Hematopoietic multipotent progenitor cell (in vitro differentiated cells): ENCODE results near the gene MYO9B. TPM values are rescaled to one million over a fixed set of nuclear protein-coding genes. Genes with fewer than 3 reads are reported as not detected.
"Not testable (repeated sequence)": the region's sequence is repeated elsewhere in the genome, so short reads cannot be mapped to it uniquely, and the experiment has no call there.

Experiments
- DNase-seq, 3 donors: peaks; one replicate each; pipeline ENCODE4 v3.0.0-alpha.2; 2011 to 2015; ENCODE audit warnings: low read depth in 2 of 3, low spot score in 2 of 3
- total RNA-seq: library from RNA; depleted of rRNA; stranded (reverse); fragments of >200 nt; gene quantifications from one replicate; pipeline ENCODE4 v1.2.3, GENCODE V29; 2012

MYO9B gene
- total RNA-seq, 1 donor = 158 TPM

DNA sequence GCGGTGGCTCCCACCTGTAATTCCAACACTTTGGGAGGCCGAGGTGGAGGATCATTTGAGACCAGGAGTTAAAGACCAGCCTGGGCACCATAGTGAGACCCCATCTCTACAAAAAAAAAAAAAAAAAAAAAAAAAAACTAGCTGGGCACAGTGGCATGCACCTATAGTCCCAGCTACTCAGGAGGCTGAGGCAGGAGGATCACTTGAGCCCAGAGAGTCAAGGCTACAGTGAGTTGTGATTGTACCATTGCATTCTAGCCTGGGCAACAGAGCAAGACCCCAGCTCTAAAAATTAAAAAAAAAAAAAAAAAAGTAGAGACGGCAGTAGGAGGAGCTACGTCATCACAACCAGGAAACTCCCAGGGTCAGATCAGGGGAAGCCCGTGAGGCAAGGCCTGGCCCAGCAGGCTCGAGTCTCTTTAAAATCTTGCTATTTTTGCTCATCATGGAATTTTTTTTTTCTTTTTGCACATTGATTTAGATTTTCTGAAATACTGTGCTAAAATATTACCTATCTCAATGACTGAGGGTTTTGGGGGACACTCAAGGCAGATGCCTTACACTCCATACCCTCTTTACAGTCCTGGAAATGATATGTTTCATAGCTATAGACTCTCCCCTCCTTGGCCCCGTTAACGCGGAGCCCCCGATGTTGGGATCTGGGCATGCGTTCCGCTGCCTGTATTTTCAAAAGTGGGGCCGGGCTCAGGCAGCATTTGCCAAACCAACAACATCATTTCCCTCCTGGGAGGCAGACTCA is 95.1 kb downstream of the MYO9B start:
- peak in 2 of 3 donors; percentile 19 to 22 for DNase-seq

DNA sequence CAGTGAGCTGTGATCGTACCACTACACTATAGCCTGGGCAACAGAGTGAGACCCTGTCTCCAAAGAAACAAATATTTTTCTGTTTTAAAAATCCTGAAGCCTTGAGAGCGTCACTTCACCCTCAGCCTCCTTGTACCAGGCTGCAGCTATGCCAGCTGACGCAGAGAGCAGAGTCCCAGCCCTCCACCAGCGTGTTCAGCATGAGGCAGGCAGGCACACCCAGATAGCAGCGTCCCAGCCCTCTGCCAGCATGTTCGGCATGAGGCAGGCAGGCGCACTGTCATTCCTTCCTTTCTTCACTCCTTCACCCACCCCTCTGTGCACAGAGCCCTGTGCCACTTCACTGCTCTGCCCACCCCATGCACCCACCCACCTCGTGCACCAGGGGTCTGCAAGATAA is 96.3 kb downstream of the MYO9B start:
- DNase-seq = no peak

DNA sequence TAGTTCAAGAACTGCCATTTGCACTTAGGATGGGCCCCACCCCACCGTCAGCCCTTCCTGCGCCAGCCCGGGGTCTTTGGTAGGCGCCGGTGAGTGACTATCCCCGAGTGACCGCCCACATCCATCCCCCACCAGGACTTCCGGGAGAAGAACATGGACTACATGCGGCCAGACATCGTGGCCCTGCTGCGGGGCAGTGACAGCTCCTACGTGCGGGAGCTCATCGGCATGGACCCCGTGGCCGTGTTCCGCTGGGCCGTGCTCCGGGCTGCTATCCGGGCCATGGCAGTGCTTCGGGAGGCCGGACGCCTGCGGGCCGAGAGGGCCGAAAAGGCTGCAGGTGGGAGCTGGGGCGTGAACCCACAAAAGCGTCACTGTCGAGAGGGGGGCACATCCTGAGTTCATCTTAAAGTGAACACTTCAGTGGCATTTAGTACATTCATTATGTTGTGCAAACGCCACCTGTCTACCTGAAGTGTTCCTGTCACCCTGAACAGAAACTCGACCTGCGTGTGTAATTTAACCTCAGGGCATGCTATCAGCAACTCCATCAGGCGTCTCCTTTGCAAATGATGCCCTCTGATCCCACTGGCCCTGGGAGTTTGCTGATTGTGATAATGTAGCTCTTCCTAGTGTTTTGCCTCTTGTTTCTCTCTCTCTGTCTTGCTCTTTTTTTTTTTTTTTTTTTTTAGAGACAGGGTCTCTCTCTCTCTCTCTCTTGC is 97.2 kb downstream of the MYO9B start:
- no peak for DNase-seq

DNA sequence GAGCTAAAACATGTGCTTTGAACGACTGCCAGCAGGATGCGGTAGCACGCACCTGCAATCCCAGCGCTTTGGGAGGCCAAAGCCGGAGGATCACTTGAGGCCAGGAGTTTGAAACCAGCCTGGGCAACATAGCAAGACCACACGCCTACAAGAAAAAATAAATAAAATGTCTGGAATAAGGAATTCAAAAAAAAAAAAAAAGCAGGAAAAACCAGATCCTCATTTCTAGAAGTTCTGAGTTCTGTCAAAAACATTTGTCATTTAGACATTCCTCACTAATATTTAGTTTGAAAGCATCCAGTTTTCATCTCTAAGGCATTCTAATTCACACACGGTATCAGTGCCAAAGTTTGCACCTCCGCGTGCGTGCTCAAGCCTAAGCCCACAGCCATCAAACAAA is 102.7 kb downstream of the MYO9B start:
- DNase-seq = no peak

DNA sequence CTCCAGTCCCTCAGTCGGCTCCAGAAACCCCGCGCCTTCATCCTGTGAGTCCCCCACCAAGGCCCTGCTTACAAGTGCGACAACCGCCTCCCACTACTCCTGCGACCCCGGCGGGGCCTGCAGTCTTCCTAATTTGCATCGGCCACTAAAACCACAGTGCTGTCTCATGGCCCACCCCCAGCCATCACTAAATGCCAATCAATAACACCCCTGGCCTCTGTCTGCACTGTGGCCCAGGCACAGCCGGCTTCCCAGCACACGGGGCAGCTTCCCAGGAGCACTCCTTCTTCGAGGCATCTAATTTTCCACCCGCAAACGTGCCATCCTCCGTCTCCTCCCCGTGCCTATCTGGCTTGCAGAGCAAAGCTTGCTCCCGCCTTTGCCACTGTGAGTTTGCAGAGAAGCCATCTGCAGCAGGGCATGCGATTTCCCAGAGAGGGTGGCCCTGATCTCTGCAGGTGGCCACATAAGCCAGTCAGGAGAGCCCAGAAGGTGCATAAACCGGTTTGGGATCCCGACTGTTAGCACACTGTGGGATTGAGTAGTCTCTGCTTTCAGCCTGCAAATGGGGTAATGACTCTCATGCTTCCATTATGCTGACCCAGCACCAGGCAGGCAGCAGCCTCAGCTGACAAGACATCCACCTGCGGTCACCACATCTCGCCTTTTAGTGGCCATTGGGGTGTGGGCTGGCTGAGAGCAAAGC is 105.6 kb downstream of the MYO9B start:
- no peak for DNase-seq

DNA sequence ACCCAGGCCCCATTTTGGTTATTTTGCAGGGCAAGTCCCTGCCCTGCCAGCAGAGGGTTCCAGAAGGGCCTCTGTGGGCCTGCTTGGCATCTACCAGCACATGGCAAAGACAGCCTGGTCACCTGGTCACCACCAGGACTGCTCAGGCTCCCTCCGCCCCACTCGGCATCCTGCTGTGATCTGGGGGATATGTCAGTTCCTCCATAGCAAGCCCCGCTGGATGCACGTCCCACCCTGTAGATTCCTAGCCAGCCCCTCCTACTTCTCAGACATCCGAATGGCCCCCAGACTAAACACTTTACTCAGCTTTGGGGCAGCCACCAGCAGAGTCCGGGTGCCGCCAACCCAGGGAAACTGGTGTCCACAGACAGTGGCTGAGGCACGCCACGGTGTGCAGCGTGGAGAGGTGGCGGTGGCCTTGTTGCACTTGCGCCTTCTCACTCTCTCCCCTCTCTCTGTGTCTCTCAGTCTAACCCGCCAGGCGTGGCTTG is 107.7 kb downstream of the MYO9B start:
- DNase-seq = peak in 2 of 3 donors; percentile 30 to 51

DNA sequence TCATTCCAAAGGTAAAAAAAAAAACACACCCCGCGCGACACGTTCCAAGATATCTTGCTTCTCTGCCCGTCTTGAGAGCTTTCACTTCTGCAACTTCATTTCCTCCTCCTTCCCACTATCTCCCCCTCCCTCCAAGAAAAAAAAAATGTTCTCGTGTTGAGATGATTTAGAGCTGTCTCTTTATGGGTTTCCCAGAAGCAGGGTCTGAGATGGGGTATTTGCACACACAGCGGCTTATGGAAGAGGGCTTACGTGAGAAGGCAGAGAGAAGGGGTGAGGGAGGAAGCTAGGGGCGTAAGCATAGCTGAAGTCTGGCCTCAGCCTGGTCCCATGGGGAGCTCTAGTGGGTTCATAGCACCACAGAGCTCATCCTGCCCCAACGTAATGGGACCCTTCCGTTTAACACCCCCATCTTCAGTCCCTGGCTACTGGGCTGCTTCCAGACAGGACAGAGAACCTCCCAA is 108.3 kb downstream of the MYO9B start:
- DNase-seq = peak in 2 of 3 donors; percentile 54 to 74

DNA sequence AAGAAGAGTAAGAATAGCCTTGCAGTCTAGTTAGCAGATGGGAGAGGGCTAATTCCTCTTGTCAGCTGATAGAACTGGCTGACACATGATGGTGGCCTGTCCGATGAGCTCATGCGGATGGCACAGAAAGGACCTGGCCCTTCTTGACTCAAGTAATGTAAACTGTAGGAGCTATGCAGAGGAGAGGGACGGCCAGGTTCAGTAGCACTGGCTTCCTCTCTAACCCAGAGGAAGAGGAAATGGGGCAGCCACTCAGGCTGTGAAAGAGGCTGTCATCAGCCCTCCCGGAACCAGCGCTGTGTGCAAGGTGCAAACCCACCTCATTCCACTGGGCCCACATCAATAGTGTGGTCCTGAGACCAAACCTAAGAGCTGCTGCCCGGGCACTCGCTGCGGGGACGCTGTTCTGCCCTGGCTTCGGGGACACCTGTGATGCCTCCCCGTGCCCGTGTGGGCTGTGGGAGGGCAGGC is 108.8 kb downstream of the MYO9B start:
- DNase-seq = peak; percentile 23 to 37 (median 24)

DNA sequence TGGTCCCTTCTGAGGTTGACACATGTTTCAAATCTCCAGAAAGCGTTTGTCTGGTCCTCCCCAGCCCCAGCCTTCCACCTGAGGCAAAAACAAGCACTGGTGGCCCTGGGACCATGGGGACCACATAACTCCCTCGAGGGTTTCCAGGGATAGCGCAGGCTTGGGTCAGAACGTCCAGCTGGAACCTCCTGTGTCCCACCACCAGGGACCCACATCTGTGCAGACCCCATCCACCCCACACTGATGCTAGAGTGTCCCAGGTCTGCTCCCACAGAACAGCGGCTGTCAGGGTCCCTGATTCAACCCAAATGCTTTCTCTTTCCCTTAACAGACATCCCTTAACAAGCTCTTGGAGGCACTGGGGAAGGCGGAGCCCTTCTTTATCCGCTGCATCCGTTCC is 110.0 kb downstream of the MYO9B start:
- DNase-seq = no peak

DNA sequence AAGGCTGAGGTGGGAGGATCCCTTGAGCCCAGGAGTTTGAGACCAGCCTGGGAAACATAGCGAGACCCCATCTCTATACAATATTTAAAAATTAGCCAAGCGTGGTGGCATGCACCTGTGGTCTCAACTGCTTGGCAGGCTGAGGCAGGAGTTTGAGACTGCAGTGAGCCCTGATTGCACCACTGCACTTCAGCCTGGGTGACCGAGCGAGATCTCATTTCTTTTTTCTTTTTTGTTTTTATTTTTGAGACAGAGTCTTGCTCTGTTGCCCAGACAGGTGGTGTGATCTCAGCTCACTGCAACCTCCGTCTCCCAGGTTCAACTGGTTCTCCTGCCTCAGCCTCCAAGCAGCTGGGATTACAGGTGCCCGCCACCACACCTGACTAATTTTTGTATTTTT is 116.2 kb downstream of the MYO9B start:
- not testable (repeated sequence) for DNase-seq

DNA sequence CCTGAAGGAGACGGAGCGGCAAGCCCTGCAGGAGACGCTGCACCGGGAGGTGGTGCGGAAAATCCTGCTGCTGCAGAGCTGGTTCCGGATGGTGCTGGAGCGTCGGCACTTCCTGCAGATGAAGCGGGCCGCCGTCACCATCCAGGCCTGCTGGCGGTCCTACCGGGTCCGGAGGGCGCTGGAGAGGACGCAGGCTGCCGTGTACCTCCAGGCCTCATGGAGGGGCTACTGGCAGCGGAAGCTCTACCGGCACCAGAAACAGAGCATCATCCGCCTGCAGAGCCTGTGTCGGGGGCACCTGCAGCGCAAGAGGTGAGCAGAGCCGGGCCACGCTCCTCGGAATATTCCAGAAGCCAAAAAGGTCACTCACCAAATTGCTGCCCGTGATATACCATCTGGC is 117.2 kb downstream of the MYO9B start:
- no peak for DNase-seq

DNA sequence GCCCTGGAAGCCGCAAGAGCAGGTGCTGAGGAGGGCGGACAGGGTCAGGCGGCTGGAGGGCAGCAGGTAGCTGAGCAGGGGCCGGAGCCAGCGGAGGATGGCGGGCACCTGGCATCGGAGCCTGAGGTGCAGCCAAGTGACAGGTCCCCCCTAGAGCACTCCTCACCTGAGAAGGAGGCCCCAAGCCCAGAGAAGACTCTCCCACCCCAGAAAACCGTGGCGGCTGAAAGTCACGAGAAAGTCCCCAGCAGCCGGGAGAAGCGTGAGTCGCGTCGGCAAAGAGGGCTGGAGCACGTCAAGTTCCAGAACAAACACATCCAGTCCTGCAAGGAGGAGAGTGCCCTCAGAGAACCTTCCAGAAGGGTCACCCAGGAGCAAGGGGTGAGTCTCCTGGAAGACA is 119.0 kb downstream of the MYO9B start:
- no peak for DNase-seq

DNA sequence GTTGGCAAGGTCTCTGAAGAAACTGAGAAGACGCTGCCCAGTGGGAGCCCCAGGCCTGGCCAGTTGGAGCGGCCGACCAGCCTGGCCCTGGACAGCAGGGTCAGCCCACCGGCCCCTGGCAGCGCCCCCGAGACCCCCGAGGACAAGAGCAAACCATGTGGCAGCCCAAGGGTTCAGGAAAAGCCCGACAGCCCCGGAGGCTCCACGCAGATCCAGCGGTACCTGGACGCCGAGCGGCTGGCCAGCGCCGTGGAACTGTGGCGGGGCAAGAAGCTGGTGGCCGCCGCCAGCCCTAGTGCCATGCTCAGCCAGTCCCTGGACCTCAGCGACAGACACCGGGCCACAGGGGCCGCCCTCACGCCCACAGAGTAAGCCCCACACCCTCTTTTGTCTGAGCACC is 119.5 kb downstream of the MYO9B start:
- no peak for DNase-seq

DNA sequence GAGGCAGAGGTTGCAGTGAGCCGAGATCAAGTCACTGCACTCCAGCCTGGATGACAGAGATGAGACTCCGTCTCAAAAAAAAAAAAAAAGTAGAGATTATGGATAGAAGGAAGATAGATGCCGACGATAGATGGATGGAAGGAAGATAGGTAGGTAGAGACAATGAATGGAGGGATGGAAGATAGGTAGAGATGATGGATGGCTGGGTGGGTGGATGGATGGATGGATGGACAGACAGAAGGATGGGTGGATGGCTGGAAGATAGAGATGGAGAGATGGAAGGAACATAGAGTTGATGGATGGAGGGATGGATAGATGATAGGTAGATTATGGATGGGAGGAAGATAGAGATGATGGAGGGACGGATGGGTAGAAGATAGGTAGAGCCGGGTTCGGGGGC is 121.0 kb downstream of the MYO9B start:
- DNase-seq = no peak

DNA sequence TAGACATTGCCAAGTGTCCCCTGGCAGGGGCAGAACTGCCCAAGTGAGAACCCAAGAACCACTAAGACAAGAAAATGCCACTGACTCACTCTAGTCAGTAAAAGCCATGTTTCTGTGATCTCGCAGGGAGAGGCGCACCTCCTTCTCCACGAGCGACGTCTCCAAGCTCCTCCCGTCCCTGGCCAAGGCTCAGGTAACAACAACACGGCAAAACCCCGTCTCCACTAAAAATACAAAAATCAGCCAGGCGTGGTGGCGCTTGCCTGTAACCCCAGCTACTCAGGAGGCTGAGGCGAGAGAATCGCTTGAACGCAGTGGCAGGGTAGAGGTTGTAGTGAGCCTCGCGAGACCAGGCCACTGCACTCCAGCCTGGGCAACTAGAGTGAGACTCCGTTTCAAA is 122.1 kb downstream of the MYO9B start:
- no peak for DNase-seq

DNA sequence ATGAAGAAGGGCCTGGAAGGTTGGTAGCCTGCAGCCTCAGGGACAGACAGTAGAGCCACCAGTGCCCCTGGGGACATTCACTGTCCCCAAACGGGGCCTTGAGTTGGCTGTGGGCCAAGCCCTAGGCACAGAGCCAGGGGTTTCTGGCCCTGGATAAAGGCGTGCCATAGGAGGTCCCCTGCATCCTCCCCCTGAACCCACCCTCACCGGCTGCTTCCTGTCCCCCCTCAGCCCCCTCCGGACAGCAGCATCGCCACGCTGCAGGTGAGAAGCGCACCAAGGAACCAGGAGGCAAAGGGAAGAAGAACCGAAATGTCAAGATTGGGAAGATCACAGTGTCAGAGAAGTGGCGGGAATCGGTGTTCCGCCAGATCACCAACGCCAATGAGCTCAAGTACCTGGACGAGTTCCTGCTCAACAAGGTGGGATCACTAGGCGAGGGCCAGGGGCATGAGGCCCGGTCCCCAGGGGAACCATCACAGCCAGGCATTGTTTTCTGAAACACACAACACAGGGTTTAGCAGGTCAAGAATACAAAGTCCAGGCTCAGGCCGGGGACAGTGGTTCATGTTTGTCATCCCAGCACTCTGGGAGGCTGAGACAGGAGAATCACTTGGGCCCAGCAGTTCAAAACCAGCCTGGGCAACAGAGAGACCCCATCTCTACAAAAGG is 125.0 kb downstream of the MYO9B start:
- no peak for DNase-seq

DNA sequence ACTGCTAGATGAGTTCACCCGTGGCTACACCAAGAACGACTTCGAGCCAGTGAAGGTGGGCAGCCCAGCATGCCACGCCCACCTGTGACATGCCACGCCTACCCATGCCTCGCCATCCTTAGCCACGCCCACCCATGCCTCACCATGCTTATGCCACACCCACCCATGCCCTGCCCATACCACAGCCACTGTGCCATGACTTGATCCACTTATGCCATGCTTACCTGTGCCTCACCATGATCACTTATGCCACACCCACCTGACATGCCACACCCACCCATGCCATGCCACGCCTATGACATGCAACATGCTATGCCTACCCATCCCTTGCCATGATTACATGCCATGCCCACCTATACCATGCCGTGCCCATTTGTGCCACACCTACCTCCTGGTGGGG is 126.7 kb downstream of the MYO9B start:
- DNase-seq = peak in 1 of 3 donors; percentile 20

DNA sequence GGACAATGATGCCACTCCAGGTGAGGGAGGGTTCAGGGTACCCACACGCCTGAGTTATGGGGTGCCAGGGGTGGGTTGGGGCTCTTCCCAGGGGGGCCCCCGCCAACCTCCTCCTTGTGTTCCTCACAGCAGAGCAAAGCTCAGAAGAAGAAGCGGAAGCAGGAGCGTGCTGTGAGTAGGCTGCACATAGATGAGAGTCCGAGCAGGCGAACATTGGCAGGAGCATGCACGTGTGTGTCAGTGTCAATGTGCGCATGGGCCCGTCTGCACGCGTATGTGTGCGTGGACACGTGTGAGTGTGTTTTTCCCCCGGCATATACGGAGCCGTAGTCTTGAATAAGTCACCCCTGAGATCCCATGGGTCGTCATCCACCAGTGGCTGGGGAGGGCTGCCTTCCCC is 127.1 kb downstream of the MYO9B start:
- DNase-seq = no peak

DNA sequence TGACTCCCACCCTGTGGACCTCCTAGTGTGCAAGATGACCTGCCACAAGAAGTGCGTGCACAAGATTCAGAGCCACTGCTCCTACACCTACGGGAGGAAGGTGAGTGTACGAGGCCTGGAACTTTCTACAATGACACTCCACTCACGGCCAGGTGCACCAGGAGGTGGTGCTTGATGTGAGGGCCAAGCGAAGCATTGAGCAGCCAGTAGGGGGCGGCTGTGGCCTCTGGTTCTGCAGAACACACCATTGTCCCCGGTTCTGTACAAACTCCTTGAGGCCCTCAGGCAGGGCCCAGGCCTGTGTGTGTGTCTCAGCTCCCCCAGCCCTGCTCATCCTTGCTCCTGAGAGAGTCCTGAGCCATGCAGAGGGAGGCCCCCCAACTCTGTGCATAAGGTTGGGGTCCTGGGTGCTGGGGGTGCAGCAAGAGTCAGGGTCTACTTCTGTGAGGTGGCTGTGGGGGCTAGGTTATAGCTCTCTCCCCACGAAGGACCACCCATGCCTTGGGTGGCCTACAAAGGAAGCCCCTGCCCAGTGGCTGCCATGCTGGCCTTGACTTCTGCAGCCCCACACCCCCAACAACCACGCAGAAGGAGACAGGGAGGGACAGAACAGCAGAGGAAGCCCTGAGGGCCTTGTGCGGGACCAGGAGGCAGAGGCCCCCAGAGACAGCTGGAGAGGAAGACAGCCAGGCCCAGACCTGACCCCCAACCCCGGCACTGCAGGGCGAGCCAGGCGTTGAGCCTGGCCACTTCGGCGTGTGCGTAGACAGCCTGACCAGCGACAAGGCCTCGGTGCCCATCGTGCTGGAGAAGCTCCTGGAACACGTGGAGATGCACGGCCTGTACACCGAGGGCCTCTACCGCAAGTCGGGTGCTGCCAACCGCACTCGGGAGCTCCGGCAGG is 129.9 kb downstream of the MYO9B start:
- DNase-seq = peak in 2 of 3 donors; percentile 42 to 43
